Measurements from ENCODE around the gene PRLR.

The PRLR gene

GRCh38 chr5:35233121-35233520 is 2.8 kb upstream of the PRLR start:
- no peak for DNase-seq

GRCh38 chr5:35232124-35232523 is 1.8 kb upstream of the PRLR start:
- DNase-seq = no peak

- no peak for DNase-seq
Observed at GRCh38 chr5:35229076-35230037, 930 bp downstream of the PRLR start.

GRCh38 chr5:35228310-35228709 is 2.0 kb downstream of the PRLR start:
- DNase-seq = no peak

DNA sequence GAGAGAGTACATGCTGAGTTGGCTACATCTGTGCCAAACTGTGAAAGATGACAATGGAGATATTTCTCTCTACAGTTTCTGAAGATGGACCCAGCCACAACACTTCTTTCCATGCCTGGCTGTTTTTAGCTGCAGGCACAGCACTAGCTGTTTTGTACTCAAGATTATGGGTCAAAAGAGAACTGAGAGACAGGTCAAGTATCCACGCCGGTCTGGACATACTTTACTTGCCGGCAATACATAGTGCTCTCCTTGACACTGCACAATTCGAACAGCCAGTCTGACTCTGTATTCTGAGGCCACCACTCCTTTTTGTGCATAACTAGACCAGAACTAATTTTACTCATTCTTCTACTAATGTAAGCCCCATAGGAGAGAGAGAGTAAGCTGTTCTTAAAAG is 2.6 kb downstream of the PRLR start:
- DNase-seq = no peak

GRCh38 chr5:35223787-35224395 is 6.4 kb downstream of the PRLR start:
- no peak for DNase-seq

DNA sequence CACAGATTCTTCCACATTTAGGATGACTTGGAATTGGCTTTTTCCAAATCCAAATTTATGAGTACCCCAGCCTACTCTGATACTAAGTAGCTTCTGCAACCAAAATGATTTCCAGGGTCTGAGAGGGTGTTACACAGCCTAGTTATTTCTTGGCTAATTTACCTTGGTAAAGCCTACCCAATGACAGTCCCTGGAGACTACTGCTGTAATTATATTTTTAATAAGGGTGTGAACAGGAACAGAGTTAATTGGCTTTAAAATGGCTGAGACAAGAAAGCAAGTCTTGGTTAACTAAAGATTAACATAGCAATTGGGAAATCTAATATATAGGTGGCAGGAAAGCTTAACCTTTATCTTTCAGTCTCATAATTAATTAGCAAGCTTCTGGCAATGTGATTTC is 9.3 kb downstream of the PRLR start:
- DNase-seq = no peak

GRCh38 chr5:35218981-35219380 is 11.3 kb downstream of the PRLR start:
- no peak for DNase-seq

DNA sequence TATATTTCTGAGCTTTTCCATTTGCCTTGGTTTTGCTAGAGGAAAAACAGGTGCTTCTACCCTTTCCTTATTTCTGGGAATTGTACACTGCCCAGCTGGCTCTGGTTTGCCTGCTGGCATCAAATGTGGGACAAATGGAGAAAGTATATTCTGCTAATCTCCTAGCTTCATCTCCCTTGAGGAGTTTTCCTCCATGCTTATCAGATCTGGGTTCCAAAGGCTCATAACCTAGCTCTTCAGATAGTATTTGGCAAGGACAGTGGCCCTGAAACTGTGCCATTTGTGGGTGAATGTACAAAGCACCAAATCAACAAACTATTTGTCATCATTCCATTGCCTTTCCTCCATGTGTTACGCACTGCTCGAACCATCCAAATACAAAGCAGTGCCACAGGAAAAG is 16.2 kb downstream of the PRLR start:
- DNase-seq = no peak

DNA sequence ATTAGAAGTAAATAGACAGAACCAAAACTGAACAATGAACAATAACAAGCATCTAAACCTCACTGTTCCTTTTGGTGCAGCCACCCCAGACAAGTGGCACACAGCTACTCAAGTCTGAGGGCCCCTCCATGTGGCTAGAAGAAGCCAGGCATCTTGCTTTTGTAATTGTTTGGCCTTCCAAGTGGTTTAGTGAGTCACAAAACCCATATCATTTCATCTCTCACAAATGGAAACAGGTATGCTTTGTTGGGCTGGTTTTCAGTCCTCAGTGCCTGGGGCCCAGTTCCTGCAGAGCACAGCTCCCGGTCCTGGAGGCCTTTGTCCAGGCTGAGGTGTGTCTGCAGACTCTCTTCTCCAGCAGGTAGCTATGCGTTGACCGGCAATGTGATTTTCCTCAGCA is 16.7 kb downstream of the PRLR start:
- no peak for DNase-seq

- no peak for DNase-seq
Observed at GRCh38 chr5:35212122-35212982, 17.9 kb downstream of the PRLR start.

GRCh38 chr5:35209862-35210261 is 20.4 kb downstream of the PRLR start:
- DNase-seq = no peak

DNA sequence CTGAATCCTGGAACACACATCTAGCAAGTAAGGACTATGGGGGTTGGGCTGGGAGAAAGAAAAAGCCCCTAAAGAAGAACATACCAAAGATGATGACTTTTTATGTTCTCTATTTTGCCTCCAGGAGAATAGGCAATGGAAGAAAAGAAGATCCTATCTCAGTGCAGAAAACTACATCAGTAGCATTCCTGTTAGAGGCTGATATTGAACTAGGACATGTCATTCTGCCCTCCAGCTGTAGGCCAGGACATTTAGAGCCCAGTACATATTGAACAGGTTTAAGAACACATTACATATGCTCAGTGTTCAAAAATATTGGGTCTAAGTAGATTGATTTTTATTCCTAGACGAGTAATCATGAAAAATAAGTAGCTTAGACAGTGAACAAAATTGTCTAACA is 24.7 kb downstream of the PRLR start:
- no peak for DNase-seq

GRCh38 chr5:35205186-35205585 is 25.1 kb downstream of the PRLR start:
- DNase-seq = no peak

- no peak for DNase-seq
Observed at GRCh38 chr5:35203403-35203802, 26.9 kb downstream of the PRLR start.

DNA sequence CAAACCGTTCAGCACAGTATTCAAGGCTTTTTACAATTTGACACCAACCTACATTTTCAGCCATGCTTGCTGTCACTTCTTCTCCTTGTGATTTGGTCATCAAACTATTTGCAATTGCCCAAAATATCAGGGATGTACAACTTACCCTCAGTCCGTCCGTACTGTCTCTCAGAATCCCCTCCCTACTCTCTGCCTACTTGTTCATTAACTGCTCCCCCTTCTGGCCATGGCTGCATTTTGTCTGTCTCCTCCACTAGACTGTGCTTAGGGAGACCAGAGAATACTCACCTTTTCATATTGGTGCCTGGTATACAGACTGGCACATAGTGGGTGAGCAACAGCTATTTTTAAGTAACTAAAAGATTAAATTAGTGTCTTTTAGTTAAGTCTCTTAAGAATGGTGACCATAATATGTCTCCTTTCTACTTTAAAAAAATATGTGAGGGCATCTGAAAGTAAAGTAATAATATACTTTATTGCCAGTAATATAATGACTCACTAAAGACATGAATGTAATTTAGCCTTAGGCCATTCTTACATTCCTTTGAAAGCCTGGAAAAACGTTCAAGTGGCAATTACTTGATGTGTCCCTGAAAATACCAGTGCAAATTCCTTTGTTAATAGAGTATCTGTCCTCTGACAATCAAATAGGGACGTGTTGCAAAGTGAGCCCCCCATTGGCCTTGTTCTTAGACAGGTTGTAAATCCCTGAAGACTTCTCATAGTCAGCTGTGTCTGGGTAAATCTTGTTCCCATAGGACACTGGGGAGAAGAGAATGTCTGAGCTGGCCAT is 27.8 kb downstream of the PRLR start:
- DNase-seq = peak; percentile 5

DNA sequence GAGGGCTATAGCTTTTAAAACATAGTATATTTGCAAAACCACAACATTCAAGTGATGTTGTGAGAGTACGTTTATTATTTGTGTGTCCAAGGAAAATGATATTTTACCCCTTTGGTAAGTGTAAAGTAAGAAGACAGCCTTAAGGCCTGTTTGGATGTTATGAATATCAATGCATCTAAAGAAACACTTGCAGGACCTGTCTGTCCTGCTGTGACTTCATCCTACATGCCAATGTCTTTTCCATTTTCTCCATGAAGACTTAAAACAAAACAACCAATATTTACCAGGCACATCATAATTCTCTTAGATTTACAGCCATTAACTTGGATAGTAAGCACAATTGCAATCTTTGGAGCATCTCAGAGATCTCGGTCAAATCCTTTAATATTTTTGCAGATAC is 29.0 kb downstream of the PRLR start:
- no peak for DNase-seq

- no peak for DNase-seq
Observed at GRCh38 chr5:35199886-35200285, 30.4 kb downstream of the PRLR start.

- DNase-seq = no peak
Observed at GRCh38 chr5:35198686-35199085, 31.6 kb downstream of the PRLR start.

GRCh38 chr5:35198075-35198474 is 32.2 kb downstream of the PRLR start:
- no peak for DNase-seq

GRCh38 chr5:35197351-35197750 is 32.9 kb downstream of the PRLR start:
- DNase-seq = no peak

DNA sequence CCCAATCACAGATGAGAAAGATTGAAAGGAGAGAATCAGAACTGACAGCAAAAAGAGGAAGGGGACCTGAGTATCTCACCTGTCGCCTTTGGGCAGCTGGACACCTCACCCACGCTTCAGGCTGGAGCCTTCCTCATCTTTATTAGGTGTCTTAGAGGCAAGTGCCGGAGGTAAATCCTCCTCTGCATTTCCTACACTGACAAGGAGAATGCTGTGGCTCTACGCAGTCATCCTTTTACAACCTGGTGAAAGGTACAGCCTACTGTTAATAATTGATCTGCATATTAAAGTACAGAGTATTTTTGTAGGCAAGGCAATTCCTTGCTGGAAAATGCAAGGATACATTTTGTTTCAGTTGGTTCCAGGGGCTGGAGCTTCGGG is 34.8 kb downstream of the PRLR start:
- no peak for DNase-seq

Data from NCI-H146 (cell line).